ENCODE results near the gene SMARCB1.
"Not testable (repeated sequence)": the region's sequence is repeated elsewhere in the genome, so short reads cannot be mapped to it uniquely, and the experiment has no call there.

SMARCB1 gene

GRCh38 chr22:23859201-23859600, 72.4 kb downstream of the SMARCB1 start:
- H3K27me3 ChIP-seq (replicated peaks; ENCODE audit: control insufficient read depth, insufficient read depth, low read length), result no peaks in the 10 kb centered on the region
- TF ChIP-seq, protein P1, sequence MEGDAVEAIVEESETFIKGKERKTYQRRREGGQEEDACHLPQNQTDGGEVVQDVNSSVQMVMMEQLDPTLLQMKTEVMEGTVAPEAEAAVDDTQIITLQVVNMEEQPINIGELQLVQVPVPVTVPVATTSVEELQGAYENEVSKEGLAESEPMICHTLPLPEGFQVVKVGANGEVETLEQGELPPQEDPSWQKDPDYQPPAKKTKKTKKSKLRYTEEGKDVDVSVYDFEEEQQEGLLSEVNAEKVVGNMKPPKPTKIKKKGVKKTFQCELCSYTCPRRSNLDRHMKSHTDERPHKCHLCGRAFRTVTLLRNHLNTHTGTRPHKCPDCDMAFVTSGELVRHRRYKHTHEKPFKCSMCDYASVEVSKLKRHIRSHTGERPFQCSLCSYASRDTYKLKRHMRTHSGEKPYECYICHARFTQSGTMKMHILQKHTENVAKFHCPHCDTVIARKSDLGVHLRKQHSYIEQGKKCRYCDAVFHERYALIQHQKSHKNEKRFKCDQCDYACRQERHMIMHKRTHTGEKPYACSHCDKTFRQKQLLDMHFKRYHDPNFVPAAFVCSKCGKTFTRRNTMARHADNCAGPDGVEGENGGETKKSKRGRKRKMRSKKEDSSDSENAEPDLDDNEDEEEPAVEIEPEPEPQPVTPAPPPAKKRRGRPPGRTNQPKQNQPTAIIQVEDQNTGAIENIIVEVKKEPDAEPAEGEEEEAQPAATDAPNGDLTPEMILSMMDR (IDR thresholded peaks at IDR 0.05; ENCODE audit: insufficient read depth, low read length, poor library complexity, severe bottlenecking), result no peak
- no peak overlapping the region for H3K4me3 ChIP-seq (replicated peaks; ENCODE audit: low read depth, low read length)
- H3K36me3 ChIP-seq (ENCODE audit: control insufficient read depth, insufficient read depth, low read length), result no peaks in the 10 kb centered on the region
- DNase-seq (ENCODE audit: extremely low read depth, insufficient read length), result no peak

GRCh38 chr22:23860187-23860586, 73.4 kb downstream of the SMARCB1 start:
- DNase-seq (ENCODE audit: extremely low read depth, insufficient read length); H3K4me3 ChIP-seq (replicated peaks; ENCODE audit: low read depth, low read length); H3K36me3 ChIP-seq (ENCODE audit: control insufficient read depth, insufficient read depth, low read length); H3K27me3 ChIP-seq (replicated peaks; ENCODE audit: control insufficient read depth, insufficient read depth, low read length): not testable (repeated sequence)

DNA sequence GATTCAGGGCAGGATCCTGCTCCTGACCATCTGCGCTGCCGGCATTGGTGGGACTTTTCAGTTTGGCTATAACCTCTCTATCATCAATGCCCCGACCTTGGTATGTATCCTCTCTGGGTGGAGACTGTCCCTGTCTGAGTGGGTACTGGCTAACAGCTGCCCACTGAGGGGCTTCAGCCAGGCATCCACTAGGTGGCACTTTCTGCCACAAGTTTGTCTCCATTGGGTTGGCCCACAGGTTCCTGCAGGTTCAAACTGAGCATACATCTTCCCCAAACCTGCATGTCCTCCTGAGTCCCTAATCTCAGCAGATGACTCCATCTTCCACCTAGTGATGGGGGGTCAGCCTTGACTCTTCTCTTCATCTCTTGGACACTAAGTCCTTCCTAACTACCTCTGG, 75.3 kb downstream of the SMARCB1 start:
- H3K27me3 ChIP-seq (replicated peaks; ENCODE audit: control insufficient read depth, insufficient read depth, low read length), result no peaks in the 10 kb centered on the region
- no peak overlapping the region for H3K4me3 ChIP-seq (replicated peaks; ENCODE audit: low read depth, low read length)
- no peaks in the 10 kb centered on the region; the same call in 1 of the 2 replicates for H3K36me3 ChIP-seq (ENCODE audit: control insufficient read depth, insufficient read depth, low read length)
- TF ChIP-seq, protein P1 (IDR thresholded peaks at IDR 0.05; ENCODE audit: insufficient read depth, low read length, poor library complexity, severe bottlenecking), result peak; percentile 73
- no peak for DNase-seq (ENCODE audit: extremely low read depth, insufficient read length)

DNA sequence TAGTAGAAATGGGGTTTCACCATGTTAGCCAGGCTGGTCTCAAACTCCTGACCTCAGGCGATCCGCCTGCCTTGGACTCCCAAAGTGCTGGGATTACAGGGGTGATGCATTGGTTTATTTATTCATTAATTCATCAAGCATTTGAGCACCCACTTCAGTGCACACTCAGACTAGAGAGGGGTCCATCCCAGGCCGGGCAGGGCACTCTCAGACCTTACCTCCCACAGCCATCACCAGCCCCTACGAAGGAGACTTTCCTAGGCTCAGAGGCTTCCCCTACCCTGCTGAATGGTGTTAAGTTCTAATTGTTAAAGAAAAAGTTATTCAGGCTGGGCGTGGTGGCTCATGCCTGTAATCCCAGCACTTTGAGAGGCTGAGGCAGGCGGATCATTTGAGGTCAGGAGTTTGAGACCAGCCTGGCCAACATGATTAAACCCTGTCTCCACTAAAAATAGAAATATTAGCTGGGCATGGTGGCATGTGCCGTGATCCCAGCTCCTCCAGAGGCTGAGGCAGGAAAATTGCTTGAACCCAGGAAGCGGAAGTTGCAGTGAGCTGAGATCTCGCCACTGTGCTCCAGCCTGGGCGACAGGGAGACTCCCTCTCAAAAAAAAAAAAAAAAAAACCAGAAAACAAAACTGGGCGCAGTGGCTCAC, 77.9 kb downstream of the SMARCB1 start:
- not testable (repeated sequence) for H3K4me3 ChIP-seq (replicated peaks; ENCODE audit: low read depth, low read length); H3K27me3 ChIP-seq (replicated peaks; ENCODE audit: control insufficient read depth, insufficient read depth, low read length); DNase-seq (ENCODE audit: extremely low read depth, insufficient read length); H3K36me3 ChIP-seq (ENCODE audit: control insufficient read depth, insufficient read depth, low read length)

- TF ChIP-seq, protein P1 (IDR thresholded peaks at IDR 0.05; ENCODE audit: insufficient read depth, low read length, poor library complexity, severe bottlenecking), result no peak
- no peak overlapping the region for H3K4me3 ChIP-seq (replicated peaks; ENCODE audit: low read depth, low read length)
- no peak for DNase-seq (ENCODE audit: extremely low read depth, insufficient read length)
- no peaks in the 10 kb centered on the region for H3K27me3 ChIP-seq (replicated peaks; ENCODE audit: control insufficient read depth, insufficient read depth, low read length)
- peaks cover 3% of the 10 kb centered on the region; the same call in 1 of the 2 replicates for H3K36me3 ChIP-seq (ENCODE audit: control insufficient read depth, insufficient read depth, low read length)
These were observed 81.8 kb downstream of the SMARCB1 start for GRCh38 chr22:23868580-23868979.

- TF ChIP-seq, protein P1 (IDR thresholded peaks at IDR 0.05; ENCODE audit: insufficient read depth, low read length, poor library complexity, severe bottlenecking), result no peak
- DNase-seq (ENCODE audit: extremely low read depth, insufficient read length), result no peak
- Histone ChIP-seq H3K27me3 (replicated peaks; ENCODE audit: control insufficient read depth, insufficient read depth, low read length) (no peaks in the 10 kb centered on the region), H3K36me3 (ENCODE audit: control insufficient read depth, insufficient read depth, low read length) (peaks cover 8% of the 10 kb centered on the region), H3K4me3 (replicated peaks; ENCODE audit: low read depth, low read length) (no peak overlapping the region)
These were observed 88.1 kb downstream of the SMARCB1 start for GRCh38 chr22:23874871-23875270.

DNA sequence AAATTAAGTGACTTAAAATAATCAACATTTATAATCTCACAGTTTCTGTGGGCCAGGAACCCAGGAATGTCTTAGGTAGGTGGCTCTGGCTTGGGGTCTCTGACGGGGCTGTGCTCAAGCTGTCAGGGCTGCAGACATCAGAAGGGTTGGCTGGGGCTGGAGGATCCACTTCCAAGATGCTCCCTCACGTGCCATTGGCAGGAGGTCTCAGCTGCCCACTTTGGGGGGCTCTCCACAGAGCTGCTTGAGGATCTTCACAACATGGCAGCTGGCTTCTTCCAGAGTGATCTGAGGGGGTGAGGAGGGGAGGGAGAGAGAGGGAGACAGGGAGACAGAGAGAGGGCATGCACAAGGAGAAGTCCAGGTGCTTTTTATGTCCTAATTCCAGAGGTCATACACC, 89.0 kb downstream of the SMARCB1 start:
- TF ChIP-seq, protein P1 (IDR thresholded peaks at IDR 0.05; ENCODE audit: insufficient read depth, low read length, poor library complexity, severe bottlenecking), result no peak
- no peaks in the 10 kb centered on the region for H3K27me3 ChIP-seq (replicated peaks; ENCODE audit: control insufficient read depth, insufficient read depth, low read length)
- H3K4me3 ChIP-seq (replicated peaks; ENCODE audit: low read depth, low read length), result no peak overlapping the region
- DNase-seq (ENCODE audit: extremely low read depth, insufficient read length), result no peak
- H3K36me3 ChIP-seq (ENCODE audit: control insufficient read depth, insufficient read depth, low read length), result peaks cover 8% of the 10 kb centered on the region

Data from GM06990 (cell line).